SK-N-SH (cell line): ENCODE measurements around the gene NRIP1. TPM values are rescaled to one million over a fixed set of nuclear protein-coding genes. Genes with fewer than 3 reads are reported as not detected.

Experiments used
- CTCF ChIA-PET: fragments of 300-600, 350-600 bp; formaldehyde crosslinking; extraction: SDS; loops from one replicate; lab custom pipeline; 2021; lab: Yijun Ruan, JAX
- POLR2A ChIA-PET: fragments of 350-600 bp; sonication (Branson Sonifier 250); formaldehyde crosslinking; extraction: SDS; loops from one replicate; lab custom pipeline; 2020; ENCODE audit warnings: antibody characterized with exemption, inconsistent platforms; lab: Yijun Ruan, JAX
- DNase-seq: peaks from one replicate; pipeline ENCODE4 v3.0.0; 2012
- H2AFZ ChIP-seq: fragments of 200-600 bp; sonication (generic); 2 replicates; pipeline ENCODE4 v1.8.1; 2016; ENCODE audit warnings: antibody characterized with exemption, mild to moderate bottlenecking, low read depth
- H3F3A ChIP-seq: fragments of 200-600 bp; sonication (generic); replicated peaks from 2 replicates; pipeline ENCODE3; 2016; ENCODE audit warnings: antibody characterized with exemption, mild to moderate bottlenecking; ENCODE audit not compliant: insufficient read depth
- H3K27ac ChIP-seq, 2 experiments: fragments of 200-500 bp in 1 of 2; fragments of 200-600 bp in 1 of 2; sonication (Bioruptor generic) in 1 of 2; sonication (generic), shearing (Covaris generic) in 1 of 2; 2 replicates each; pipeline versions ENCODE4 v1.5.1 to v1.6.1; 2014 to 2016; ENCODE audit warnings: low read depth in 2 of 2, inconsistent platforms in 1 of 2, low read length in 1 of 2, mild to moderate bottlenecking in 1 of 2, mixed read lengths in 1 of 2
- H3K27me3 ChIP-seq: fragments of 200-600 bp; sonication (generic), shearing (Covaris generic); 2 replicates; pipeline ENCODE4 v1.6.1; 2016; ENCODE audit warnings: mixed run types; ENCODE audit not compliant: insufficient read depth
- H3K36me3 ChIP-seq, 2 experiments: fragments of 200-500 bp in 1 of 2; fragments of 200-600 bp in 1 of 2; sonication (Bioruptor generic) in 1 of 2; sonication (generic) in 1 of 2; replicated peaks in 1 of 2; 2 replicates each; pipeline versions ENCODE3 to v1.5.1; 2014 to 2016; ENCODE audit warnings: low read length in 1 of 2, mild to moderate bottlenecking in 1 of 2; ENCODE audit not compliant: insufficient read depth in 2 of 2, control insufficient read depth in 1 of 2
- H3K4me1 ChIP-seq, 2 experiments: fragments of 200-500 bp in 1 of 2; fragments of 200-600 bp in 1 of 2; sonication (Bioruptor generic) in 1 of 2; sonication (generic), shearing (Covaris generic) in 1 of 2; 2 replicates each; pipeline versions ENCODE4 v1.5.1 to v1.6.1; 2014 to 2016; ENCODE audit warnings: low read depth in 1 of 2, low read length in 1 of 2, mixed run types in 1 of 2; ENCODE audit not compliant: insufficient read depth in 2 of 2, control insufficient read depth in 1 of 2
- H3K4me2 ChIP-seq: fragments of 200-600 bp; sonication (generic), shearing (Covaris generic); 2 replicates; pipeline ENCODE4 v1.6.1; 2017; ENCODE audit warnings: mixed run types
- H3K4me3 ChIP-seq, 2 experiments: fragments of 200-500 bp in 1 of 2; fragments of 200-600 bp in 1 of 2; sonication (Bioruptor generic) in 1 of 2; sonication (generic), shearing (Covaris generic) in 1 of 2; 2 replicates each; pipeline versions ENCODE4 v1.5.1 to v1.8.1; 2014 to 2016; ENCODE audit warnings: low read depth in 2 of 2, inconsistent platforms in 1 of 2, low read length in 1 of 2, mild to moderate bottlenecking in 1 of 2, mixed read lengths in 1 of 2, moderate library complexity in 1 of 2
- H3K79me2 ChIP-seq: fragments of 200-600 bp; sonication (generic); 2 replicates; pipeline ENCODE4 v1.8.1; 2017; ENCODE audit warnings: mild to moderate bottlenecking; ENCODE audit not compliant: insufficient read depth
- H3K9ac ChIP-seq: fragments of 200-600 bp; sonication (generic); 2 replicates; pipeline ENCODE4 v1.6.1; 2017; ENCODE audit warnings: mixed run types
- H3K9me2 ChIP-seq: fragments of 200-600 bp; sonication (generic); 2 replicates; pipeline ENCODE4 v1.6.1; 2017; ENCODE audit warnings: mixed run types
- H3K9me3 ChIP-seq: fragments of 200-600 bp; sonication (generic); 2 replicates; pipeline ENCODE4 v1.6.1; 2017; ENCODE audit warnings: mixed run types, mild to moderate bottlenecking, moderate library complexity
- H4K20me1 ChIP-seq: fragments of 200-600 bp; sonication (generic); 2 replicates; pipeline ENCODE4 v1.6.1; 2017; ENCODE audit warnings: mild to moderate bottlenecking, mixed run types; ENCODE audit not compliant: insufficient read depth
- CHD2 ChIP-seq: fragments of 150-350 bp; IDR thresholded peaks from 2 replicates; pipeline ENCODE4 v1.6.1; 2018; ENCODE audit warnings: low read length; ENCODE audit not compliant: partially characterized antibody
- ELF1 ChIP-seq: IDR thresholded peaks from 2 replicates; pipeline ENCODE4 v1.4.0; 2012
- EP300 ChIP-seq, 2 experiments: IDR thresholded peaks; 2 replicates each; pipeline versions ENCODE4 v1.4.0 to v1.6.1; 2012; ENCODE audit warnings: borderline replicate concordance in 1 of 2, low read depth in 1 of 2, low read length in 1 of 2
- GATA2 ChIP-seq: sonication (generic); formaldehyde crosslinking; IDR thresholded peaks from 2 replicates; pipeline ENCODE4 v1.5.0; 2020; ENCODE audit warnings: mild to moderate bottlenecking, missing genetic modification reagents
- JUND ChIP-seq: IDR thresholded peaks from 2 replicates; pipeline ENCODE4 v1.4.0; 2012
- POLR2AphosphoS5 ChIP-seq: IDR thresholded peaks from 2 replicates; pipeline ENCODE4 v1.6.1; 2012; ENCODE audit warnings: low read depth, low read length
- RAD21 ChIP-seq: IDR thresholded peaks from 2 replicates; pipeline ENCODE4 v1.6.1; 2012; ENCODE audit warnings: mild to moderate bottlenecking, low read length
- RFX5 ChIP-seq: IDR thresholded peaks from 2 replicates; pipeline ENCODE4 v1.6.1; 2012; ENCODE audit warnings: mild to moderate bottlenecking, improper control_type of control experiment, low read length
- SMC3 ChIP-seq: IDR thresholded peaks from 2 replicates; pipeline ENCODE4 v1.6.1; 2012; ENCODE audit warnings: low read depth, low read length, improper control_type of control experiment
- WGBS: methylation state at CpG from one replicate; pipeline ENCODE4 v1.1.6; 2017; ENCODE audit warnings: low lambda C conversion rate; 5-methylcytosine and 5-hydroxymethylcytosine counted together
- polyA plus RNA-seq, 3 experiments: library from polyadenylated mRNA; depleted of rRNA; stranded (reverse); fragments of >200 nt; gene quantifications; 2 replicates each; pipeline ENCODE4 v1.2.3, GENCODE V29; 2012
- TF ChIP-seq, protein P1 (sequence below): IDR thresholded peaks from 2 replicates; pipeline ENCODE4; 2012
- TF ChIP-seq, protein P2 (sequence below): IDR thresholded peaks from 2 replicates; pipeline ENCODE4 v1.4.0; 2012; ENCODE audit warnings: low read depth
- TF ChIP-seq, protein P3 (sequence below): IDR thresholded peaks from 2 replicates; pipeline ENCODE4 v1.4.0; 2012; ENCODE audit warnings: low read depth, borderline replicate concordance
- TF ChIP-seq, protein P4 (sequence below): fragments of 200-600 bp; sonication (generic); IDR thresholded peaks from 2 replicates; pipeline ENCODE4 v1.6.1; 2017; ENCODE audit warnings: antibody characterized with exemption, mild to moderate bottlenecking, moderate library complexity

NRIP1 gene
- polyA plus RNA-seq, 1 of the 3 experiments (the other 2 are of a cell fraction), result 0.02 TPM

DNA sequence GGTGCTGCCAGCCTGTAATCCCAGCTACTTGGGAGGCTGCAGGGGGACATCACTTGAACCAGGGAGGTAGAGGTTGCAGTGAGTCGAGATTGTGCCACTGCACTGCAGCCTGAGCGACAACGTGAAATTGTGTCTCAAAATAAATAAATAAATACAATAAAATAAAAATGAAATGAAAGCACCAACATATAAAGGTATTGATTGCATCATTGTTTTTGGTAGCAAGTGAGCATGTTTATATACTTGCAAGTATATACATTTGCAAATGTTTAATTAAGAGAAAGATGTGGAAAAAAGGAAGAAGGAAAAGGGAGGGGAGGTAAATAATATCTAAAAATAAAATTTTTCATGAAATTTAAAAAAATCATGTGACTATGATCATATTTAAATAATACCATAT is 32.8 kb upstream of the NRIP1 start:
- DNase-seq, result no peak
- Histone ChIP-seq H3F3A (no peaks in the 10 kb centered on the region), H3K4me2 (no peak overlapping the region), H3K79me2 (no peaks in the 10 kb centered on the region), H3K27me3 (no peaks in the 10 kb centered on the region), H3K9me3 (no peaks in the 10 kb centered on the region), H3K4me3 (no peak overlapping the region), H3K36me3 (no peaks in the 10 kb centered on the region), H3K9me2 (no peaks in the 10 kb centered on the region), H3K9ac (no peak overlapping the region), H3K27ac (no peak overlapping the region), H3K4me1 (no peaks in the 10 kb centered on the region), H4K20me1 (no peaks in the 10 kb centered on the region), H2AFZ (no peak overlapping the region)
- ChIA-PET POLR2A (no interaction called here), CTCF (no interaction called here)
- no peak for TF ChIP-seq GATA2
- TF ChIP-seq, protein P1, sequence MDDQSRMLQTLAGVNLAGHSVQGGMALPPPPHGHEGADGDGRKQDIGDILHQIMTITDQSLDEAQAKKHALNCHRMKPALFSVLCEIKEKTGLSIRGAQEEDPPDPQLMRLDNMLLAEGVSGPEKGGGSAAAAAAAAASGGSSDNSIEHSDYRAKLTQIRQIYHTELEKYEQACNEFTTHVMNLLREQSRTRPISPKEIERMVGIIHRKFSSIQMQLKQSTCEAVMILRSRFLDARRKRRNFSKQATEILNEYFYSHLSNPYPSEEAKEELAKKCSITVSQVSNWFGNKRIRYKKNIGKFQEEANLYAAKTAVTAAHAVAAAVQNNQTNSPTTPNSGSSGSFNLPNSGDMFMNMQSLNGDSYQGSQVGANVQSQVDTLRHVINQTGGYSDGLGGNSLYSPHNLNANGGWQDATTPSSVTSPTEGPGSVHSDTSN, result no peak
- TF ChIP-seq EP300 (IDR thresholded peaks at IDR 0.05; ENCODE audit: borderline replicate concordance in 1 of 2, low read depth in 1 of 2, low read length in 1 of 2), result no peak
- TF ChIP-seq RFX5, result no peak
- WGBS, result 35% methylated on average over 3 of the region's 3 CpGs

DNA sequence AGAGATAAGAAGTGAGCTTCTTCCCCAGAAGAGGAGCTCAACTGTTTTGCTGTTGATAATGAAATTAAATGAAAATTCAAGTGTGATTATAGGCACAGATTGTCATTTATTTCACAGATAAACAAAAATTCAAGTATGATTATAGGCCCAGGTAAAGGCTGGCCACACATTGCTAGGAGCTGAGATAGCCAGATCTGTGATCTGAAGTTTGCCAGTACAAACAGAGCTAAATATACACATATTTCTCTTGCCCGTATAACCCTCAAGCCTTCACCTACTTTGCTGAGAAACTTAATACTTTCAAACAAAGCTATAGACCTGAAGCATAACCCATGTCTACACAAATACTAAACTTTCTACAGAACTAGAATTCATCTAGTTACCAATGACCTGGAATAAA is 31.3 kb upstream of the NRIP1 start:
- H3F3A ChIP-seq, result no peaks in the 10 kb centered on the region
- CTCF ChIA-PET, result no interaction called here
- POLR2A ChIA-PET, result no interaction called here
- 36% methylated on average over 1 of the region's 1 CpG for WGBS
- DNase-seq, result no peak
- TF ChIP-seq, protein P2, sequence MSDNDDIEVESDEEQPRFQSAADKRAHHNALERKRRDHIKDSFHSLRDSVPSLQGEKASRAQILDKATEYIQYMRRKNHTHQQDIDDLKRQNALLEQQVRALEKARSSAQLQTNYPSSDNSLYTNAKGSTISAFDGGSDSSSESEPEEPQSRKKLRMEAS, result no peak
- no peak for TF ChIP-seq EP300 (IDR thresholded peaks at IDR 0.05; ENCODE audit: borderline replicate concordance in 1 of 2, low read depth in 1 of 2, low read length in 1 of 2)
- no peak for TF ChIP-seq JUND
- no peak for TF ChIP-seq POLR2AphosphoS5
- TF ChIP-seq, protein P3, sequence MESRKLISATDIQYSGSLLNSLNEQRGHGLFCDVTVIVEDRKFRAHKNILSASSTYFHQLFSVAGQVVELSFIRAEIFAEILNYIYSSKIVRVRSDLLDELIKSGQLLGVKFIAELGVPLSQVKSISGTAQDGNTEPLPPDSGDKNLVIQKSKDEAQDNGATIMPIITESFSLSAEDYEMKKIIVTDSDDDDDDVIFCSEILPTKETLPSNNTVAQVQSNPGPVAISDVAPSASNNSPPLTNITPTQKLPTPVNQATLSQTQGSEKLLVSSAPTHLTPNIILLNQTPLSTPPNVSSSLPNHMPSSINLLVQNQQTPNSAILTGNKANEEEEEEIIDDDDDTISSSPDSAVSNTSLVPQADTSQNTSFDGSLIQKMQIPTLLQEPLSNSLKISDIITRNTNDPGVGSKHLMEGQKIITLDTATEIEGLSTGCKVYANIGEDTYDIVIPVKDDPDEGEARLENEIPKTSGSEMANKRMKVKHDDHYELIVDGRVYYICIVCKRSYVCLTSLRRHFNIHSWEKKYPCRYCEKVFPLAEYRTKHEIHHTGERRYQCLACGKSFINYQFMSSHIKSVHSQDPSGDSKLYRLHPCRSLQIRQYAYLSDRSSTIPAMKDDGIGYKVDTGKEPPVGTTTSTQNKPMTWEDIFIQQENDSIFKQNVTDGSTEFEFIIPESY, result no peak
- no peak for TF ChIP-seq SMC3
- no peak for TF ChIP-seq ELF1
- no peak for TF ChIP-seq RAD21
- TF ChIP-seq CHD2, result no peak
- TF ChIP-seq, protein P4, sequence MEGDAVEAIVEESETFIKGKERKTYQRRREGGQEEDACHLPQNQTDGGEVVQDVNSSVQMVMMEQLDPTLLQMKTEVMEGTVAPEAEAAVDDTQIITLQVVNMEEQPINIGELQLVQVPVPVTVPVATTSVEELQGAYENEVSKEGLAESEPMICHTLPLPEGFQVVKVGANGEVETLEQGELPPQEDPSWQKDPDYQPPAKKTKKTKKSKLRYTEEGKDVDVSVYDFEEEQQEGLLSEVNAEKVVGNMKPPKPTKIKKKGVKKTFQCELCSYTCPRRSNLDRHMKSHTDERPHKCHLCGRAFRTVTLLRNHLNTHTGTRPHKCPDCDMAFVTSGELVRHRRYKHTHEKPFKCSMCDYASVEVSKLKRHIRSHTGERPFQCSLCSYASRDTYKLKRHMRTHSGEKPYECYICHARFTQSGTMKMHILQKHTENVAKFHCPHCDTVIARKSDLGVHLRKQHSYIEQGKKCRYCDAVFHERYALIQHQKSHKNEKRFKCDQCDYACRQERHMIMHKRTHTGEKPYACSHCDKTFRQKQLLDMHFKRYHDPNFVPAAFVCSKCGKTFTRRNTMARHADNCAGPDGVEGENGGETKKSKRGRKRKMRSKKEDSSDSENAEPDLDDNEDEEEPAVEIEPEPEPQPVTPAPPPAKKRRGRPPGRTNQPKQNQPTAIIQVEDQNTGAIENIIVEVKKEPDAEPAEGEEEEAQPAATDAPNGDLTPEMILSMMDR, result no peak
- TF ChIP-seq, all 33 proteins: peak for 0
- no peaks in the 10 kb centered on the region for H3K79me2 ChIP-seq
- H3K27ac ChIP-seq, result no peak overlapping the region
- H2AFZ ChIP-seq, result no peak overlapping the region
- H3K4me3 ChIP-seq, result no peak overlapping the region
- no peaks in the 10 kb centered on the region for H3K9me3 ChIP-seq
- H3K9me2 ChIP-seq, result no peaks in the 10 kb centered on the region
- no peaks in the 10 kb centered on the region for H3K36me3 ChIP-seq
- H3K4me2 ChIP-seq, result no peak overlapping the region
- no peaks in the 10 kb centered on the region for H3K27me3 ChIP-seq
- no peaks in the 10 kb centered on the region for H4K20me1 ChIP-seq
- H3K9ac ChIP-seq, result no peak overlapping the region
- H3K4me1 ChIP-seq, result no peaks in the 10 kb centered on the region
